ENCODE data around the gene ARRDC3. TPM values are rescaled to one million over a fixed set of nuclear protein-coding genes. Genes with fewer than 3 reads are reported as not detected.
"Not testable (repeated sequence)": the region's sequence is repeated elsewhere in the genome, so short reads cannot be mapped to it uniquely, and the experiment has no call there.

Gene ARRDC3
- total RNA-seq, 1 experiment from 2014 or later, result 46.3 TPM

- TF ChIP-seq CTCF (conservative IDR thresholded peaks at IDR 0.05; ENCODE audit: low read depth, low read length), result no peak
- TF ChIP-seq EZH2 (IDR thresholded peaks at IDR 0.05; ENCODE audit: borderline replicate concordance, low read depth, low read length, poor library complexity, severe bottlenecking), result no peak
- no peak overlapping the region for H3K4me3 ChIP-seq (ENCODE audit: low read depth, low read length, poor library complexity, severe bottlenecking)
- H3K4me1 ChIP-seq (ENCODE audit: insufficient read depth, low read length, poor library complexity, severe bottlenecking), result no peaks in the 10 kb centered on the region
- no peaks in the 10 kb centered on the region for H3K9me3 ChIP-seq (ENCODE audit: low read depth, low read length, poor library complexity, severe bottlenecking)
- CTCF ChIA-PET, result no interaction called here
- POLR2A ChIA-PET (ENCODE audit: low non-redundant PET), result no interaction called here
- no peaks in the 10 kb centered on the region for H3K36me3 ChIP-seq (ENCODE audit: insufficient read depth, low read length, poor library complexity, severe bottlenecking)
- no peak overlapping the region for H3K27ac ChIP-seq (ENCODE audit: low read depth, low read length, poor library complexity, severe bottlenecking)
- no peaks in the 10 kb centered on the region for H3K27me3 ChIP-seq (replicated peaks; ENCODE audit: insufficient read depth, low read depth, low read length, poor library complexity)
- intact Hi-C loops (cut with micrococcal nuclease; ENCODE audit: unreplicated experiment), result no loop called here
- BruUV-seq (replicated peaks), result no TSS peak
- no peak for DNase-seq (ENCODE audit: low spot score)
Observed at GRCh38 chr5:91329283-91329682, 53.8 kb downstream of the ARRDC3 start.

- Histone ChIP-seq H3K9me3 (ENCODE audit: low read depth, low read length, poor library complexity, severe bottlenecking) (no peaks in the 10 kb centered on the region), H3K4me3 (ENCODE audit: low read depth, low read length, poor library complexity, severe bottlenecking) (no peak overlapping the region), H3K4me1 (ENCODE audit: insufficient read depth, low read length, poor library complexity, severe bottlenecking) (no peaks in the 10 kb centered on the region), H3K27me3 (replicated peaks; ENCODE audit: insufficient read depth, low read depth, low read length, poor library complexity) (no peaks in the 10 kb centered on the region), H3K27ac (ENCODE audit: low read depth, low read length, poor library complexity, severe bottlenecking) (no peak overlapping the region), H3K36me3 (ENCODE audit: insufficient read depth, low read length, poor library complexity, severe bottlenecking) (no peaks in the 10 kb centered on the region)
- CTCF ChIA-PET, result no interaction called here
- TF ChIP-seq EZH2 (IDR thresholded peaks at IDR 0.05; ENCODE audit: borderline replicate concordance, low read depth, low read length, poor library complexity, severe bottlenecking), result no peak
- TF ChIP-seq CTCF (conservative IDR thresholded peaks at IDR 0.05; ENCODE audit: low read depth, low read length), result no peak
- DNase-seq (ENCODE audit: low spot score), result no peak
- BruUV-seq (replicated peaks), result no TSS peak
- intact Hi-C loops (cut with micrococcal nuclease; ENCODE audit: unreplicated experiment), result no loop called here
- POLR2A ChIA-PET (ENCODE audit: low non-redundant PET), result no interaction called here
Observed at GRCh38 chr5:91328743-91329142, 54.4 kb downstream of the ARRDC3 start.

GRCh38 chr5:91322981-91323380 lies 60.1 kb downstream of the ARRDC3 start:
- H3K27ac ChIP-seq (ENCODE audit: low read depth, low read length, poor library complexity, severe bottlenecking); DNase-seq (ENCODE audit: low spot score); H3K4me3 ChIP-seq (ENCODE audit: low read depth, low read length, poor library complexity, severe bottlenecking); BruUV-seq (replicated peaks); POLR2A ChIA-PET (ENCODE audit: low non-redundant PET); intact Hi-C loops (cut with micrococcal nuclease; ENCODE audit: unreplicated experiment); H3K27me3 ChIP-seq (replicated peaks; ENCODE audit: insufficient read depth, low read depth, low read length, poor library complexity); CTCF ChIA-PET; H3K9me3 ChIP-seq (ENCODE audit: low read depth, low read length, poor library complexity, severe bottlenecking); H3K36me3 ChIP-seq (ENCODE audit: insufficient read depth, low read length, poor library complexity, severe bottlenecking); H3K4me1 ChIP-seq (ENCODE audit: insufficient read depth, low read length, poor library complexity, severe bottlenecking): not testable (repeated sequence)

GRCh38 chr5:91319667-91320066 lies 63.5 kb downstream of the ARRDC3 start:
- TF ChIP-seq EZH2 (IDR thresholded peaks at IDR 0.05; ENCODE audit: borderline replicate concordance, low read depth, low read length, poor library complexity, severe bottlenecking) (no peak), CTCF (conservative IDR thresholded peaks at IDR 0.05; ENCODE audit: low read depth, low read length) (no peak)
- no peaks in the 10 kb centered on the region for H3K36me3 ChIP-seq (ENCODE audit: insufficient read depth, low read length, poor library complexity, severe bottlenecking)
- peaks cover 2% of the 10 kb centered on the region for H3K4me1 ChIP-seq (ENCODE audit: insufficient read depth, low read length, poor library complexity, severe bottlenecking)
- BruUV-seq (replicated peaks), result no TSS peak
- DNase-seq (ENCODE audit: low spot score), result no peak
- no peak overlapping the region for H3K27ac ChIP-seq (ENCODE audit: low read depth, low read length, poor library complexity, severe bottlenecking)
- no peaks in the 10 kb centered on the region for H3K27me3 ChIP-seq (replicated peaks; ENCODE audit: insufficient read depth, low read depth, low read length, poor library complexity)
- intact Hi-C loops (cut with micrococcal nuclease; ENCODE audit: unreplicated experiment), result loop anchor here (10.0 kb wide), 1 partner anchor 215 kb away; no protein-coding TSS in a partner anchor
- CTCF ChIA-PET, result no interaction called here
- POLR2A ChIA-PET (ENCODE audit: low non-redundant PET), result interaction anchor here (0.6 kb wide), 2 partner anchors 16 to 61 kb away, joined by 3 to 4 read pairs; no protein-coding TSS in a partner anchor
- no peaks in the 10 kb centered on the region for H3K9me3 ChIP-seq (ENCODE audit: low read depth, low read length, poor library complexity, severe bottlenecking)
- H3K4me3 ChIP-seq (ENCODE audit: low read depth, low read length, poor library complexity, severe bottlenecking), result no peak overlapping the region
